Mammary epithelial cell (primary cell): Measurements from ENCODE around the gene PSAP.

Experiments used
- CTCF ChIP-seq, 2 donors: IDR thresholded peaks in 1 of 2; conservative IDR thresholded peaks in 1 of 2; 2 replicates each; pipeline ENCODE4 v1.5.1; 2011 to 2012; ENCODE audit warnings: inconsistent platforms in 2 of 2, low read length in 2 of 2, mild to moderate bottlenecking in 2 of 2, control low read depth in 1 of 2, low read depth in 1 of 2; ENCODE audit not compliant: insufficient read depth in 1 of 2; ENCODE audit errors: extremely low read depth in 1 of 2
- EZH2 ChIP-seq: IDR thresholded peaks from 2 replicates; pipeline ENCODE4 v1.6.1; 2012; ENCODE audit warnings: low read length, inconsistent platforms, borderline replicate concordance

GRCh38 chr10:71796749-71797405, 54.2 kb downstream of the PSAP start:
- no peak for TF ChIP-seq CTCF (conservative IDR thresholded peaks at IDR 0.05 in 1 of 2, IDR thresholded peaks at IDR 0.05 in 1 of 2; ENCODE audit: extremely low read depth in 1 of 2, insufficient read depth in 1 of 2, low read depth in 1 of 2, low read length in 2 of 2)
- TF ChIP-seq EZH2: no peak
